ENCODE data around the gene ZBTB22. TPM values are rescaled to one million over a fixed set of nuclear protein-coding genes. Genes with fewer than 3 reads are reported as not detected.

Gene ZBTB22, protein sequence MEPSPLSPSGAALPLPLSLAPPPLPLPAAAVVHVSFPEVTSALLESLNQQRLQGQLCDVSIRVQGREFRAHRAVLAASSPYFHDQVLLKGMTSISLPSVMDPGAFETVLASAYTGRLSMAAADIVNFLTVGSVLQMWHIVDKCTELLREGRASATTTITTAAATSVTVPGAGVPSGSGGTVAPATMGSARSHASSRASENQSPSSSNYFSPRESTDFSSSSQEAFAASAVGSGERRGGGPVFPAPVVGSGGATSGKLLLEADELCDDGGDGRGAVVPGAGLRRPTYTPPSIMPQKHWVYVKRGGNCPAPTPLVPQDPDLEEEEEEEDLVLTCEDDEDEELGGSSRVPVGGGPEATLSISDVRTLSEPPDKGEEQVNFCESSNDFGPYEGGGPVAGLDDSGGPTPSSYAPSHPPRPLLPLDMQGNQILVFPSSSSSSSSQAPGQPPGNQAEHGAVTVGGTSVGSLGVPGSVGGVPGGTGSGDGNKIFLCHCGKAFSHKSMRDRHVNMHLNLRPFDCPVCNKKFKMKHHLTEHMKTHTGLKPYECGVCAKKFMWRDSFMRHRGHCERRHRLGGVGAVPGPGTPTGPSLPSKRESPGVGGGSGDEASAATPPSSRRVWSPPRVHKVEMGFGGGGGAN
- polyA plus RNA-seq (6.0 to 11.4 TPM (median 6.5 TPM) in 3 replicates), polyA minus RNA-seq (6.2 to 13.2 TPM (median 10.4 TPM) in 3 replicates)
- polyA plus RNA-seq (2011; ENCODE audit: low read depth) = 1.5 TPM
- polyA plus RNA-seq (2011; cell fraction: cytosol; rRNA removed) = 4.2 and 7.3 TPM in 2 replicates
- polyA plus RNA-seq (2011; cell fraction: nucleus; rRNA removed) = 10.2 and 14.2 TPM in 2 replicates
- 7.3 and 9.7 TPM in 2 replicates for polyA plus RNA-seq (2012; ENCODE audit: low replicate concordance)
- 7.1 TPM for polyA minus RNA-seq (2011; cell fraction: cytosol; rRNA and poly(A)+ RNA removed)
- 4.5 and 5.5 TPM in 2 replicates for polyA minus RNA-seq (2011; cell fraction: nucleus; rRNA and poly(A)+ RNA removed)

DNA sequence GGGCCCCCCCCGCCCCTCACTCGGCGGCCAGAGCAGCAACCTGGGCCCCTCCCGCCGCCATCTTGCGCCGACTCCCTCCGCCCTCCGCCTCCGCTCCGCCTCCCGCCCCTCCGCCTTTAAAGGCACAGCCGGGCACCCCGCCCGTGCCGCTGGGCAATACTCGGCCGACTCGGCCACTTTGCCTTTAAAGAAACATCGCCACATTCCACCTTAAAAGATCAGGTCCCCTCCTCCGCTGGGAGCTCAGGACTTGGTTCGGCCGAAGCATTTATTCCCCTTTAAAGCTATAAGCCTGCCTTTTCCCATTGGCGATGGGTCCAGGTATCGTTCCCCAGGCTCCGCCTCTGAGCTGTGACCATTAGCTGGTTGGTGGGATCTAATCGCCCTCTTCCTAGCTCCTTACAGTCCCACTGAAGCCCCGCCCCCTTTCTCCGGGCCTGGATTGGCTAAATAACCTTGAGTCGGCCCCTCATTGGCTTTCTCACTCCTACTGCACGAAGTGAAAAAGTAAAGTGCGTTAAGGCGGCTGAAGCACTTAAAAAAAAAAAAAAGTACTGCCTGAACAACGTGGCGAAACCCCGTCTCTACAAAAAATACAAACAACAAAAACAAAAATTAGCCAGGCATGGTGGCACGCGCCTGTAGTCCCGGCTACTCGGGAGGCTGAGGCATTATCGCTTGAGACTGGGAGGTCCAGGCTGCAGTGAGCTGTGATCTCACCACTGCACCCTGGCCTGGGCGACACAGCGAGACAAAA lies at the start of gene ZBTB22:
Gene ZBTB22, minus strand, starts transcription at position 76 of the 757 bp plus-strand sequence. CDS start 828 bp downstream, outside the sequence.
- dilution Hi-C loops (cut with MboI; ENCODE audit: extremely low pct_ligation_motif_present, low sequenced_read_pairs) = no loop called here
- DNase-seq (ENCODE audit: low read depth, low spot score) (peak; percentile 88), FAIRE-seq (peak; percentile 52)
- TF ChIP-seq EZH2 (IDR thresholded peaks at IDR 0.05; ENCODE audit: low read length) = no peak
- TF ChIP-seq, protein P1, sequence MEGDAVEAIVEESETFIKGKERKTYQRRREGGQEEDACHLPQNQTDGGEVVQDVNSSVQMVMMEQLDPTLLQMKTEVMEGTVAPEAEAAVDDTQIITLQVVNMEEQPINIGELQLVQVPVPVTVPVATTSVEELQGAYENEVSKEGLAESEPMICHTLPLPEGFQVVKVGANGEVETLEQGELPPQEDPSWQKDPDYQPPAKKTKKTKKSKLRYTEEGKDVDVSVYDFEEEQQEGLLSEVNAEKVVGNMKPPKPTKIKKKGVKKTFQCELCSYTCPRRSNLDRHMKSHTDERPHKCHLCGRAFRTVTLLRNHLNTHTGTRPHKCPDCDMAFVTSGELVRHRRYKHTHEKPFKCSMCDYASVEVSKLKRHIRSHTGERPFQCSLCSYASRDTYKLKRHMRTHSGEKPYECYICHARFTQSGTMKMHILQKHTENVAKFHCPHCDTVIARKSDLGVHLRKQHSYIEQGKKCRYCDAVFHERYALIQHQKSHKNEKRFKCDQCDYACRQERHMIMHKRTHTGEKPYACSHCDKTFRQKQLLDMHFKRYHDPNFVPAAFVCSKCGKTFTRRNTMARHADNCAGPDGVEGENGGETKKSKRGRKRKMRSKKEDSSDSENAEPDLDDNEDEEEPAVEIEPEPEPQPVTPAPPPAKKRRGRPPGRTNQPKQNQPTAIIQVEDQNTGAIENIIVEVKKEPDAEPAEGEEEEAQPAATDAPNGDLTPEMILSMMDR (optimal IDR thresholded peaks at IDR 0.05 in 1 of 3, IDR thresholded peaks at IDR 0.05 in 1 of 3, conservative IDR thresholded peaks at IDR 0.05 in 1 of 3; ENCODE audit: extremely low read depth in 1 of 3, insufficient read depth in 2 of 3, low read length in 3 of 3) = no peak
- no peaks in the 10 kb centered on the region for H4K20me1 ChIP-seq (ENCODE audit: control insufficient read depth, extremely low read depth, insufficient read depth, low read length)
- peak within 1 kb of the TSS; percentile 48 to 72 (median 72) for H3K4me3 ChIP-seq (ENCODE audit: control insufficient read depth in 2 of 3, extremely low read depth in 1 of 3, insufficient read depth in 2 of 3, low read depth in 1 of 3, low read length in 3 of 3)
- no peaks in the 10 kb centered on the region for H3K9me3 ChIP-seq (ENCODE audit: control insufficient read depth, low read depth, low read length)
- peak within 1 kb of the TSS; percentile 70 for H2AFZ ChIP-seq (ENCODE audit: control insufficient read depth, low read length)
- H3K27me3 ChIP-seq (ENCODE audit: control insufficient read depth, extremely low read depth, insufficient read depth, low read length) = no peaks in the 10 kb centered on the region
- H3K9me1 ChIP-seq (ENCODE audit: control insufficient read depth, extremely low read depth, insufficient read depth, low read length) = no peaks in the 10 kb centered on the region
- peaks cover 22 to 30% of the 10 kb centered on the region in 2 experiments for H3K36me3 ChIP-seq (ENCODE audit: control insufficient read depth in 2 of 2, extremely low read depth in 1 of 2, insufficient read depth in 2 of 2, low read length in 2 of 2)
- peaks cover 52% of the 10 kb centered on the region for H3K79me2 ChIP-seq (ENCODE audit: control insufficient read depth, insufficient read depth, low read length)
- peak within 1 kb of the TSS; percentile 70 for H3K27ac ChIP-seq (ENCODE audit: control insufficient read depth, insufficient read depth, low read length)
- peak within 1 kb of the TSS; percentile 77 for H3K9ac ChIP-seq (ENCODE audit: control insufficient read depth, extremely low read depth, insufficient read depth, low read length)
- peak within 1 kb of the TSS; percentile 73 for H3K4me2 ChIP-seq (ENCODE audit: control insufficient read depth, extremely low read depth, insufficient read depth, low read depth, low read length)
- H3K4me1 ChIP-seq (ENCODE audit: control insufficient read depth, extremely low read depth, insufficient read depth, low read length) = peaks cover 42% of the 10 kb centered on the region

DNA sequence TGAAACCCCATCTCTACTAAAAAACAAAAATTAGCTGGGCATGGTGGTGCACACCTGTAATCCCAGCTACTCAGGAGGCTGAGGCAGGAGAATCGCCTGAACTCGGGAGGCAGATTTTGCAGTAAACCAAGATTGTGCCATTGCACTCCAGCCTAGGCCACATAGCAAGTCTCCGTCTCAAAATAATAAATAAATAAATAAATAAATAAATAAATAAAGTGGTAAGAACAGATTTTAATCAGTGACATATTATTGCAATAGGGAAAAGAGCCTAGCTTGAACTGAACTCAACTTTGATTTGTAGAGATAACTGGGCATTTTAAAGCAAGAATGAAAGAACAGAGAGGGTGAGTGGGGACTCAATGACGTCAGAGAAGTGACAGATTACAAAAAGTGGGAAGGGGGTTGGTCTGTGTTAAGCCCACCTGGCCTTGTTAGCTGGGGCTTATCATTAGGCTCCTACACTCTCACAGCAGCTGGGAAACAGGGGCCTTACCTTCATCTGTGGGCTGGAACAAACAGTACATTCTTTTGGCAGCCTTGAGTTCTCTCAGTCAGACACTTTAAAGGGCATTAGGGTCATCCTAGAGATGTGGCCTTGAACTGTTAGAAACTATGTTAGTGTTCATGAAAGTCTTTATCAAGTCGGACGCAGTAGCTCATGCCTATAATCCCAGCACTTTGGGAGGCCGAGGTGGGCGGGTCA lies 49.6 kb upstream of the ZBTB22 start:
- H3K79me2 ChIP-seq (ENCODE audit: control insufficient read depth, insufficient read depth, low read length) = no peaks in the 10 kb centered on the region
- H3K9ac ChIP-seq (ENCODE audit: control insufficient read depth, extremely low read depth, insufficient read depth, low read length) = no peak overlapping the region
- H3K4me2 ChIP-seq (ENCODE audit: control insufficient read depth, extremely low read depth, insufficient read depth, low read depth, low read length) = no peak overlapping the region
- no peak for TF ChIP-seq EZH2 (IDR thresholded peaks at IDR 0.05; ENCODE audit: low read length)
- TF ChIP-seq, protein P1 (optimal IDR thresholded peaks at IDR 0.05 in 1 of 3, IDR thresholded peaks at IDR 0.05 in 1 of 3, conservative IDR thresholded peaks at IDR 0.05 in 1 of 3; ENCODE audit: extremely low read depth in 1 of 3, insufficient read depth in 2 of 3, low read length in 3 of 3) = no peak
- dilution Hi-C loops (cut with MboI; ENCODE audit: extremely low pct_ligation_motif_present, low sequenced_read_pairs) = no loop called here
- H3K36me3 ChIP-seq (ENCODE audit: control insufficient read depth in 2 of 2, extremely low read depth in 1 of 2, insufficient read depth in 2 of 2, low read length in 2 of 2) = no peaks in the 10 kb centered on the region
- FAIRE-seq (no peak), DNase-seq (ENCODE audit: low read depth, low spot score) (no peak)
- H3K9me1 ChIP-seq (ENCODE audit: control insufficient read depth, extremely low read depth, insufficient read depth, low read length) = no peaks in the 10 kb centered on the region
- H2AFZ ChIP-seq (ENCODE audit: control insufficient read depth, low read length) = no peak overlapping the region
- no peaks in the 10 kb centered on the region for H3K9me3 ChIP-seq (ENCODE audit: control insufficient read depth, low read depth, low read length)
- H3K4me1 ChIP-seq (ENCODE audit: control insufficient read depth, extremely low read depth, insufficient read depth, low read length) = no peaks in the 10 kb centered on the region
- no peaks in the 10 kb centered on the region for H4K20me1 ChIP-seq (ENCODE audit: control insufficient read depth, extremely low read depth, insufficient read depth, low read length)
- no peaks in the 10 kb centered on the region for H3K27me3 ChIP-seq (ENCODE audit: control insufficient read depth, extremely low read depth, insufficient read depth, low read length)
- no peak overlapping the region for H3K27ac ChIP-seq (ENCODE audit: control insufficient read depth, insufficient read depth, low read length)
- H3K4me3 ChIP-seq (ENCODE audit: control insufficient read depth in 2 of 3, extremely low read depth in 1 of 3, insufficient read depth in 2 of 3, low read depth in 1 of 3, low read length in 3 of 3) = no peak overlapping the region
